ENCODE data around the gene ADGRD1. TPM values are rescaled to one million over a fixed set of nuclear protein-coding genes. Genes with fewer than 3 reads are reported as not detected.

ADGRD1 gene

DNA sequence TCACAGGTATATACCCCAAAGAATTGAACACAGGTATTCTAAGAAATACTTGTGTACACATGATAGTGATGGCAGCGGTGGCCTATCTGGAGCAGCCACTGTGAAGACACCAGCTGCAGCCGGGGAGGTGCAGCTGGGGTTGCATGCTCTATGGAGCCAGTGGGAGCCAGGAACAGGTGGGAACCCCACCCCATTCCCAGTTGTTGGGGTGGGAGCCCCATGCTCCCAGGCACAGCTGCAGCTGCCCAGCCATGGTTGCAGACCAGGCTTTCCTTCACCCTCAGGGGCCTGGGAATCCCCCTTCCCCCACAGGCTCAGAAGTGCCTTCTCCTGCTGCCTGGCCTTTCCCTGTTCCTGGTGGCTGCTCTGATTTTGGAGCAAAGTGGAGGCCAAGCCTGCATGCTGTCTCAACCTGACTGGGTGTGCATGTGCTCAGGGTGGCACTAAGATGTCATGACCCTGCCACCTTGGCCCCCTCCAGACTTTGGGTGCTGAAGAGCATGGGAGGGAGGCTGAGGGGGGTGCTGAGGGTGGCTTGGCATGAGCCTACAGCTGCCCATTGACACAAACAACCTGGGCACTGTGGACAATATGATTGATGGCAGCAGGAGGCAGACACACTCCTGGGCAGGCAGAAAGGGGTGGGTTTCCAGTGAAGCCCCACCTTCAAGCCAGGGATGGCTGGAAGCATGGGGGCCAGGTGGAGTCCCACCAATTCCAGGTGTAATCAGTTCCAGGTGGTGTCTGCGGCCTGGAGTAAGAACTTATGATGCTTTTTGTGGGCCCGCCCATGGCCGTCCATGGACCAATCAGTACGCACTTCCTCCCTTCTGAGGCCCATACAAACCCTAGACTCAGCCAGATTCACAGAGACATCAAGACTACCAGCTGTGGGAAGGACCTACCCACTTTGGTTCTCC lies 234.7 kb downstream of the ADGRD1 start:
- Histone ChIP-seq H3K4me1 (ENCODE audit: control insufficient read depth, insufficient read depth, low read length) (no peaks in the 10 kb centered on the region), H3K27me3 (ENCODE audit: control insufficient read depth, insufficient read depth, low read length) (no peaks in the 10 kb centered on the region), H3K9me3 (replicated peaks; ENCODE audit: low read length) (peaks cover 7% of the 10 kb centered on the region), H3K36me3 (ENCODE audit: insufficient read depth, low read length) (no peaks in the 10 kb centered on the region), H3K4me2 (ENCODE audit: low read length) (no peak overlapping the region), H3K4me3 (ENCODE audit: low read length) (no peak overlapping the region), H3K9ac (ENCODE audit: low read depth, low read length) (no peak overlapping the region)

DNA sequence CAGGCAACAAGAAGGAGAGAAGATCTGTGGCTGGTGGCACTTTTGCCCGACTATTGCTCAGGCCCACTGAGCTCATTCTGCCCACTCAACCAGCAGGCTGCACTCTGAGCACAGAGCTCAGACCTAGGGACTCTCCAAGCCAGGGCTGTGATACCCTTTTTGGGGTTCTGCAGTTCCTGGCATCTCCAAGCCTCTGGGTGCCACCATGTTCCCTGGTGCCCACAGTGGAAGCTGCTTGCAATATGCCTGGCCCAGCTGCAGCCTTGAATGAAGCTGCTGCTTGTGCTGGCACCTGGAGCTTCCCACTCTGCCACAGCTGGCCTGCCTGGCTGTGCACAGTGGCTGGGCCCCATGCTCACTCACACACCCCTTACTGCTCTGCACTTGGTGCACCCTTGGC lies 236.1 kb downstream of the ADGRD1 start:
- no peak overlapping the region for H3K4me3 ChIP-seq (ENCODE audit: low read length)
- H3K9me3 ChIP-seq (replicated peaks; ENCODE audit: low read length) = peaks cover 14% of the 10 kb centered on the region
- H3K4me2 ChIP-seq (ENCODE audit: low read length) = no peak overlapping the region
- no peaks in the 10 kb centered on the region for H3K27me3 ChIP-seq (ENCODE audit: control insufficient read depth, insufficient read depth, low read length)
- H3K4me1 ChIP-seq (ENCODE audit: control insufficient read depth, insufficient read depth, low read length) = no peaks in the 10 kb centered on the region
- no peaks in the 10 kb centered on the region for H3K36me3 ChIP-seq (ENCODE audit: insufficient read depth, low read length)
- H3K9ac ChIP-seq (ENCODE audit: low read depth, low read length) = no peak overlapping the region

DNA sequence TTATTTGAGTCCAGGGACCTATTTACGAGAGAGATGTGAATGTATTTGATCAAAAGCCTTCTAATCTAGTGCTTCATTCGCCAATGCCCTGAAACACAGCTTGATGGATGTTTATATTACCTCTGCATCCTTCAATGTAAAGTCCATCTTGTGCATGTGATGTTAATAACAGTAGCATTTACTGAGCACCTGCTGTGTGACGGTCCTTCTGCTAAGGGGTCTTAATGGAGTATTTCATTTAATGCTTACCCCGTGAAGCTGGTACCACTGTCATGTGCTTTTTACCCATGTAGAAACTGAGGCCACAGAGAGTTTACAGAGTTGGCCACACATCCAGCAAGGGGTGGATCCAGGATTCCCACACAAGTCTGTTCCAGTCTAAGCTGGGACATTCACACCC lies 237.3 kb downstream of the ADGRD1 start:
- Histone ChIP-seq H3K4me2 (ENCODE audit: low read length) (no peak overlapping the region), H3K4me3 (ENCODE audit: low read length) (no peak overlapping the region), H3K27me3 (ENCODE audit: control insufficient read depth, insufficient read depth, low read length) (no peaks in the 10 kb centered on the region), H3K4me1 (ENCODE audit: control insufficient read depth, insufficient read depth, low read length) (no peaks in the 10 kb centered on the region), H3K9me3 (replicated peaks; ENCODE audit: low read length) (peaks cover 17% of the 10 kb centered on the region), H3K36me3 (ENCODE audit: insufficient read depth, low read length) (no peaks in the 10 kb centered on the region), H3K9ac (ENCODE audit: low read depth, low read length) (no peak overlapping the region)

Small RNA genes within 50 kb of the gene (small RNA-seq; reads per million reads assigned to genes)
- not detected for gene RF00019

Measured in skeletal muscle satellite cell (primary cell).